GM18520 (cell line): ENCODE results near the gene PCNP.
"Not testable (repeated sequence)": the region's sequence is repeated elsewhere in the genome, so short reads cannot be mapped to it uniquely, and the experiment has no call there.

ENCODE experiments used
- ATAC-seq: cut with Tn5 transposase; IDR thresholded peaks from one replicate; pipeline ENCODE4 v1.9.1; 2021; ENCODE audit not compliant: unreplicated experiment

The PCNP gene

DNA sequence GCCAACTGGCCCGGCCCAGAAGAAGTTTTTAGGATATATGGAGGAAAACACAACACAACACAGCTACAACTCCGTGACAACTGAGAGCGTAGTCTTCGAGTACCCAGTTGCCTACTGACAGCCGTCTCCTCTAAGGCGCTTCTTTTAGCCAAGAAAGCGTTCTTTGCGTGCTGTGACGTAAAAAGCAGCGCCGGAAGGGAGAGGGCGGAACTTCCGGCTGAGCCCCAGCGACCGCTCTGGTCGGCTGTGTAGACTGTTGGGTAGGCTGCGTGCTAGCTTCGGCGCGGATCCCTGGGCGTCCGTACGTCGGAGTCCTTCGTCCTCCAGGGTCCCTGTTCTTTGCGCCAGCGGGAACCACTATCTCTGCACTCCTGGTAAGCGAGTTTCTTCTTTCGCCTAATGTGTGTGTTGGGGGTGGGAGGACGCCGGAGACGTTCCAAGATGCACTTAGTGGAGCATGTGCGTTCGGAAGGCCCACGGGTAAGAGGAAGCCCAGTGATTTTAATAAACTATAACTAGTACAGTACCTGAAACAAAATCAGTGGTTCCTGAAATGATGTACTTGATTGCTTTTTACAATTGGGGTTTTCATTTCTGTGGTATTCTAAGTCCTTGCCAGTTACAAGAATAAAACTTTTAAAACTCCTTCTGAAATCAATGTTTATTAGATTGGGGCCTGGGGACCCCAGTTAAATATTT, 12.2 kb upstream of the PCNP start, which contains the start of gene TRMT10C:
TRMT10C (plus strand) TSS at position 239 of the 699 bp plus-strand sequence. CDS start 2,914 bp downstream, outside the sequence.
- ATAC-seq, result peak; percentile 99

DNA sequence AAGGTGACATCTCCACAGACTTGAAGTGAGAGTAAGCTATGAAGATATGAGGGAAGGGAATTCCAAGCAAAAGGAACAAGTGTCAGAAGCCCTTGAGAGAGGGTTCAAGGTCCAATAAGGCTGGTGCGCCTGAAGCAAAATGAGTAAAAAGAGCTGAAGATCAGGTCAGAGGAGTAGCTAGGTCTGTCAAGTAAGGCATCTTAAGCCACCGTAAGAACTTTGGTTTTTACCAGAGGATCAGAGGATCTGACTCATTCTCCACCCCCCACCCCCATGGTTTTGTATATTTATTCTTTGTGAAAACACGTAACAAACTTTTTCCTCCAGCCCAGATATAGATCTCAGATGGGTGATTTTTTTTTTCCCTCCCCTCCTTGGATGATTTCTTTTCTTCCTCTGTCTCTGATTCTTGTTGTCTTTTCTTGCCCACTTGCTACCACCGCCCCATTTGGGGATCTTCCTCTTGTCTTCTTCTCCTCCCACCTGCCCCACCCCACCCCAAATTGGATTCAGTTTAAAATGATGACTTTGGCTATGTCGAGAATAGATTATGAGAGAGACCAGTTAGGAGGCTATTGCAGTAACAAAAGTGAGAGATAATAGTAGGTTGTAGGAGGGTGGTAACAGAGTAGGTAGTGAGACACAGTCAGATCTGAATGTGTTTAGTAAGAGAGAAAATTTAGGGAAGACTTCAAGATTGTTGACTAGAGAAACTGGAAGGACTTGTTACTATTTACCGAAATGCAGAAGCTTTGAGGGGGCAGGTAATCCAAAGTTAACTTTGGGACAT, 6.3 kb upstream of the PCNP start:
- ATAC-seq, result no peak

DNA sequence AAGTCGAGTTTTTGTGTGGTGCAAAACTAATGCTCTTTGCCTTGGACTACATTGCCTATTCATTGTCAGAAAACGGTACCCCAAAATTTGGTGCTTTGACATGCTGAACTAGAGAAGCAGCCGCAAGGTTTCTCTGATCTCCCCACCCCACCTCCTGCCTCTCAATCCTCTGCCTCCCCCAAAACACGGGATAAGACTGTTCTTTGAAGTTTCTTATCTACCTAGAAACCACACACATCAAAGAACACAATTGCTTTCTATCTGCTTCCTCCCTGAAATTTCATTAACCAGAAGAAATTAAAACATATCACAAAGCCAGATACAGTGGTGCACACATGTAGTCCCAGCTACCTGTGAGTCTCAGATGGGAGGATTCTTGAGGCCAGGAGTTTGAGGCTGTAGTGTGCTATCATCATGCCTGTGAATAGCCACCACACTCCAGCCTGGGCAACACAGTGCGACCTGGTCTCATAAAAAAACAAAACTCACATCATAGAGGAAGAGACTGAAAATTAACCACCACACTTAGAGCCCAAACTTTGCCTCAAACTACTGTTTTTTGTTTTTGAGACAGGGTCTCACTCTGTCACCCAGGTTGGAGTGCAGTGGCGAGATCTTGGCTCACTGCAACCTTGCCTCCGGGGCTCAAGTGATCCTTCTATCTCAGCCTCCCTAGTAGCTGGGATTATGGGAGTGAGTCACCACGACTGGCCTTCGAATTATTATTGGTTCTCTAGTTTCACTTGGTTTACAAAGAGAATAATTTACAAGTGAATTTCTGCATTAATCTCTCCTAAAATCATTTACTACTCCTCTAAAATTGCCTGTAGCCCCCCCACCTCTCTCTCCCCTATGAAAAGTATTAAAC, 2.7 kb upstream of the PCNP start:
- no peak for ATAC-seq

DNA sequence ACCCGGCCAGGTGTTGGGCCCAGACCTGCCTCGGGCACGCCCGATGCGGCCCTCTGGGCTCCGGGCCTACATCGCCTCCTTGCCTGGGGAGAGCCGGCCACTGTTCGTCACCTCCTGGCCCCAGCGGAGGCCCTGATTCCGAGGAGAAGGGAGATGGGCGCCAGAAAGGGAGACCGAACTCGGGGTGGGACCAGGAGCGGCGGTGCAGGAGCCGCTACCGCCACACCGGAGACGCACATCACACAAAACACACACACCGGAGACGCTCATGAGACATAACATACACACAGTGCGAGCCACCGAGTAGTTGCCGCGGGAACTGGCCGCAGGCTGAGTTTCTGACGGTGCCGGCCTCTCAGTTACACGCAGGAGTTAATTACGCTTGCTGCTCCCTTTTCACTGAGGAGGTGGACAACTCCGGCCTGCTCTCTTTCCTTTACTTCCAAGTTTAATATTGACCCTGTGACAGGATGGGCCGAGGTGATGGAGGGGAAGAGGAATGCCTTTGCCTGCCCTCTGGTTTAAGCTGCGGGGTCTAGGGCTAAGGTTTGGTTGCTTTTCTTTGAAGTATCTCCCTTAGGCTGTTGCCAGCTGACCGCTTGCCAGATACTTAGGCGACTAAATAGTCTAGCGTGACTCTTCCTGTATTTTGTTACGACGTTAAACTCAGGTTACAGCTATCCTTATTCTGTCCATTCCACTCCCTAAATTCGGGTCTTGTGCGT, 570 bp downstream of the PCNP start:
- ATAC-seq, result peak; percentile 31

DNA sequence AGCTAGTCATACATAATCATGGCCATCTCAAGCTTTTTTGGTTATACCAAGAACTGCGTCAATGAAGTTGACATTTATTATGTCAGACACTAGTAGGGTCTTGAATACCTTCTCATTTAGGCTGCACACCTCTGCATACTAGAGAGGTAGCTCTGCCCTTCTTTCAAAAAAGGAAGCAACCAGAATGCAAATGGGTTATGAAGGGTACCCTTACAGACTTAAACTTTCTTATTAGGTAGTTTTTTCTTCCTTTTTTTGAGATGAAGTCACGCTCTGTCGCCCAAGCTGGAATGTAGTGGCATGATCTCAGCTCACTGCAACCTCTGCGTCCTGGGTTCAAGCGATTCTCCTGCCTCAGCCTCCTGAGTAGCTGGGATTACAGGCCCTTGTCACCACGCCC, 3.3 kb downstream of the PCNP start:
- ATAC-seq, result no peak

DNA sequence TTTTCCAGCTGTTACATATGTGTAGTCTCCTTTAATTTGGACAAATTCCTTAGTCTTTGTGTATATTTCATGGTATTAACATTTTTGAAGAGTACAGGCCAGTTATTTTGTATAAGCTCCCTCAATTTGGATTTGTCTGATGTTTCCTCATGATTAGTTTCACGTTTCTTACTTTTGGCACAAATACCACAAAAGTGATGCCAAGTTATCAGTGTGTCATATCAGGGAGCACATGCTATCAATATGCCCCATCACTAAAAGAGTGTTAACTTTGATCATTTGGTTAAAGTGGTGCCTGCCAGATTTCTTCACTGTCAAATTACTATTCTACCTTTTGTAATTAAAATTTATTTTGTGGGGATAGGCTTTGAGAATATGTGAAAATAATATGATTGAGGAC, 14.6 kb downstream of the PCNP start:
- ATAC-seq, result no peak

DNA sequence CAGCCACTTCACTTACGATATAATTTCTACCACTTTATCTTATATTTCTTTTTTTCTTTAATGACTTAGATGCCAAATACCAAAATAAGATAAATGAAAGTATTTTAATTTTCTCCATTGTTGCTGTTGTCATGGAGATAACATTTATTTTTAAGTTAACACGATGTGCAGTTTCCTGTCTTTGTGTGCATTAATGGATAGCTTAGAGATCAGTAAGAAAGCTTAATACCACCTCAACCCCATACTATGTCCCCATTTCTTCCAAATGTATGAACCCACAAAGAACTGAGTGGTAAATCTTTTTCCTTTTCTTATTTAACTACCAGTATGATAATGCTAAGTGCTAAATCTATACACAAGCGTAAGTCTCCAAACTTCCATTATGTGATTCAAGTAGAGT, 17.1 kb downstream of the PCNP start:
- no peak for ATAC-seq

DNA sequence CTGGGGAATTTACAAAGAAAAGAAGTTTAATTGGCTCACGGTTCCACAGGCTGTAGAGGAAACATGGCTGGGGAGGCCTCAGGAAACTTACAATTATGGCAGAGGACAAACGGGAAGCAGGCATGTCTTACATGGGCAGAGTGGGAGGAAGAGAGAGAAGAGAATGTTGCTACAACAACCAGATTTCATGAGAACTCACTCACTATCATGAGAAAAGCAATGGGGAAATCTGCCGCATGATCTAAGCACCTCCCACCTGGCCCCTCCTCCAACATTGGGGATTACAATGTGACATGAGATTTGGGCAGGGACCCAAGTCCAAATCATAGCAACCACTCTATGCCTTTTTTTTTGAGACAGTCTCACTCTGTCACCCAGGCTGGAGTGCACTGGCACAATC, 28.8 kb downstream of the PCNP start:
- no peak for ATAC-seq

DNA sequence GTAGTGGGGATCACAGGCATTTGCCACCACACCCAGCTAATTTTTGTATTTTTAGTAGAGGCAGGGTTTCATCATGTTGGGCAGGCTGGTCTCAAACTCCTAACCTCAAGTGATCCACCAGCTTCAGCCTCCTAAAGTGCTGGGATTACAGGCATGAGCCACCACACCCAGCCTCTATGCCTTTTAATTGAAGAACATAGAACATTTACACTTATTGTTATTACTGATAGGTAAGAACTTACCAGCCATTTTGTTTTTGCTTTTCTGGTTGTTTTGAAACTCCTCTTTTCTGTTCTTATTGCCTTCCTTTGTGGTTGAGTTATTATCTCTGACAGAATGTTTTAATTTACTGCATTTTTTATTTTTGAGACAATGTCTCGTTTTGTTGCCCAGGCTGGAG, 29.2 kb downstream of the PCNP start:
- ATAC-seq, result no peak

DNA sequence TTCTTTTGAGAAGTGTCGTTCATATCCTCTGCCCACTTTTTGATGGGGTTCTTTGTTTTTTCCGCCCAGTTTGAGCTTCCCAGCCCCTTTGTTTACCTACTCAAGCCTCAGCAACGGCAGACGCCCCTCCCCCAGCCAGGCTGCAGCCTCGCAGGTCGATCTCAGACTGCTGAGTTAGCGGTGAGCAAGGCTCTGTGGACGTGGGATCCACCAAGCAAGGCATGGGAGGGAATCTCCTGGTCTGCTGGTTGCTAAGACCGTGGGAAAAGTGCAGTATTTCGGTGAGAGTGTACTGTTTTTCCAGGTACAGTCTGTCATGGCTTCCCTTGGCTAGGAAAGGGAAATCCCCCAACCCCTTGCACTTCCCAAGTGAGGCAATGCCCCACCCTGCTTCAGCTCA, 31.4 kb downstream of the PCNP start:
- ATAC-seq, result not testable (repeated sequence)

DNA sequence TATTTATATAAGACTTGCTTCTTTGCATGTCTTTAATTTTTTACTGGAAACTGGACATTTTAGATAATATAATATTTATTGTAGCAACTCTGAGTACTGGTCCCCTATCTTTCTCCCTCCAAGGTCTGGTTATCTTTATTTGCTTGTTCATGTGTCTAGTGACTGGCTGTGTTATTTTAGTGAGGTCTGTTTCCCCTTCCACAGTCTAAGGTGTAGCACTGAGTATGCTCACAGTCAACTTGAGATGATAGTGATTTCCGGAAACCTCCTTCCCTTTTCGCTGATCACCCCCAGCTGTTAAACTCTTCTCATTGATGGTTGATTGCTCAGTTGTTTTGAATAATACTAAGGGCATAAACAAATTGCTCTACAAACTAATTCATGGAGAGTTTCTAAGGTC, 37.0 kb downstream of the PCNP start:
- ATAC-seq, result peak; percentile 53

DNA sequence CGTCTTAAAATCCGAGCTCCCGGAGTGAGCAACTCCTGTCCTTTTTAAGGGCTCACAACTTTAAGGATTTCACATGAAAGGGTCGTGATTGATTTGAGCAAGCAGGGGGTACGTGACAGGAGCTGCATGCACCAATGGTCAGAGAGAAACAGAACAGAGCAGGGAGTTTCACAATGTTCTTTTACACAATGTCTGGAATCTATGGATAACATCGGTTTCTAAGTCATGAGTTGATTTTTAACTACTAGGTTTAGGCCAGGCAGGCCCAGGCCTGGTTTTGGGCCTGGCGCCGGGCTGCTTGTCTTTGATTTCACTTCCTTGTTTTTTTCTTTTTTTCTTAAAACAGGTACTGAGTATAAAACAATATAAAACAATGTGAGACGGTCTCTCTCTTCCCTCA, 39.0 kb downstream of the PCNP start:
- not testable (repeated sequence) for ATAC-seq

DNA sequence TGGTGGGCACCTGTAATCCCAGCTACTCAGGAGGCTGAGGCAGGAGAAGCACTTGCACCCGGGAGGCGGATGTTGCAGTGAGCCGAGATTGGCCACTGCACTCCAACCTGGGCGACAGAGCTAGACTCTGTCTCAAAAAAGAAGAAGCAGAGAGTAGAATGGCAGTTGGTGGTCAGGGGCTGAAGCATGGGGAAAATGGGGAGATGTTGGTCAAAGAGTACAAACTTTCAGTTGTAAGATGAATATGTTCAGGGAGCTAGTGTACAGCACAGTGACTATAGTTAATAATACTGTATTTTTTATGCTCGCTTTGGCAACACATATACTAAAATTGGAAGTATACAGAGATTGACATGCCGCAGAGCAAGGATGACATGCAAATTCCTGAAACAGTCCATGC, 41.5 kb downstream of the PCNP start:
- no peak for ATAC-seq

DNA sequence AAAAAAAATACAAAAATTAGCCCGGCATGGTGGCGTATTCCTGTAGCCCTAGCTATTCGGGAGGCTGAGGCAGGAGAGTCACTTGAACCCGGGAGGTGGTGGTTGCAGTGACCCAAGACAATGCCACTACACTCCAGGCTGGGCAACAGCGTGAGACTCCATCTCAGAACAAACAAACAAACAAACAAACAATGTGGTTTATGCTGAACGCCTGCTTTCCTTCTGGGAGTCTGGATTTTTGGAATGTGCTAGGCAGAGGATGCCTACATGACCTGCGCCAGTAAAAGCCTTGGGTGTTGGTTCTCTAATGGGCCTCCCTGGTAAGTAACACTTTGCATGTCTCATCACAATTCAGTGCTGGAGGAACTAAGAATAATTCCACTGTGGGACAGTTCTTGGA, 43.5 kb downstream of the PCNP start:
- ATAC-seq, result no peak

DNA sequence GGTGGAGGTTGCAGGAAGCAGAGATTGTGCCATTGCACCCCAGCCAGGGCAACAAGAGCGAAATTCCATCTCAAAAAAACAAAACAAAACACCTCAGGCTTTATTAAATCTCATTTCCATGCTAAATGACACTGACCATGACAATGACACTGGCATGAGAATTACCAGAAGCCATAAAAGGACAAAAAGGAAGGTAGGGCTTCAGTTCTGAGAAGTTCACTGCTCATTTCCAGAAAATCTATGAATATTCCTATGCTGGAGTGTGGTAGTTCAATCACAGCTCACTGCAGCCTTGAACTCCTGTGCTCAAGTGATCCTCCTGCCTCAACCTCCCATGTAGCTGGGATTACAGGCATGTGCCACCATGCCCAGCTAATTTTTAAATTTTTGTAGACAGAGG, 44.7 kb downstream of the PCNP start:
- ATAC-seq, result no peak

DNA sequence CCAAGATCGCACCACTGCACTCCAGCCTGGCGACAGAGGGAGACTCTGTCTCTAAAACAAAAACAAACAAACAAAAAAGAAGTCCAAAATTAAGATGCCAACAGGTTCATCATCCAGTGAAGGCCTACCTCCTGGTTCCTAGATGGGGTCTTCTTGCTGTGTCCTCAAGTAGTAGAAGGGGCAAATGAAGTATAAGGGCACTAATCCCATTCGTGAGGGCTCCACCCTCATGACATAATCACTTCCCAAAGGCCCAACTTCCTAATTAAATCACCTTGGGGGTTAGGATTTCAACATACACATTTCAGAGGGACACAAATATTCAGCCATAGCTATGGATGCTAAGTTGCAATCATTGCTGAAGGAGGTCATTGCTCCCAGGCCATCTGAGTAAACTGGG, 45.8 kb downstream of the PCNP start:
- ATAC-seq, result no peak

DNA sequence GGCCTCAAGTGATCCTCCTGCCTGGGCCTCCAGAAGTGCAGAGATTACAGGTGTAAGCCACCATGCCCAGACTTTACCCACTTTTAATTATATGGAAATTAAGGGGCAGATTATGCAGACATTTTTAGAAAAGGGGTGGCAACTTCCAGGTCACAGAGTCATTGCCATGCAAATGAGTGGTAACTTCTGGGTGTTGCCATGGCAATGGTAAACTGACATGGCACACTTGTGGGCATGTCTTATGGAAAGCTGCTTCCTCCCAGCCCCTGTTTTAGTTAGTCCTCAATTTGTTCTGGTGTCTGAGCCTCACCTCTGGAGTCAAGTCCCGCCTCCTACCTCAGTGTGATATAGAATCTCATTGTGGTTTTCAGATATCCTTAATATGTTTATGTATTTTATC, 49.7 kb downstream of the PCNP start:
- ATAC-seq, result no peak

DNA sequence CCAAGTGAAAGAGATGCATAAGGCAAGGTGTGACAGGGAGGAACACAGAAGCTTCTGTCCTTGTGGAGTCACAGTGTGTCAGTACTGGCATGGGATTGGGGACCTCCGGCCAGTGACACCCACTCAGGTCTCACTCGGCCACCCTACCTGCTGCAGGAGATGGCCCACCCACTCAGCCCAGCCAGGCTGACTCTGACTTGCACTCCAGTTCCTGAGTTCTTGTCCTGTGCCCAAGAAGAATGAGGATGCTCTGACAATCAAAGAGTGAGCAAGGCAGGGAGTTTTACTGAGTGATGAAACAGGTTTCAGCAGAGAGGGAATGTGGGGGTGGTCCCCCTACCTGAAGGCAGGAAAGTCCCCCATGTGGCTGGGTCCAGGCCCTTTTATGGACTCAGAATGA, 50.9 kb downstream of the PCNP start:
- no peak for ATAC-seq

DNA sequence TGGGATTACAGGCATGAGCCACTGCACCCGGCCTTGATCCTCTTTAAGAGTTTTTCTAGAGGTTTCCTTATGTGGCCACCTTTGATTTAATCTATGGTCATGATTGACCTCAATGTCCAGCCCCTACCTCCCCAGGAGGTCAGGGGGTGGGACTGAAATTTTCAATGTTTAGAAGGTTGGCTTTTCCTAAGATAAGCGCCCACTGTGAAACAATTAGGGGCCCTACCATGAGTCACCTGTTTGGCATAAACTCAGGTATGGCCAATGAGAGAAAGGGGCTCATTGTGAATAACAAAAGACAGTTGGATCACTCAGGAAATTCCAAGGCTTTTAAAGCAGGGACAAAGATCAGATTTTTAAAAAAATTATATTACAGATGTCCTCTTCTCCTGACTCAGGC, 51.9 kb downstream of the PCNP start:
- no peak for ATAC-seq

DNA sequence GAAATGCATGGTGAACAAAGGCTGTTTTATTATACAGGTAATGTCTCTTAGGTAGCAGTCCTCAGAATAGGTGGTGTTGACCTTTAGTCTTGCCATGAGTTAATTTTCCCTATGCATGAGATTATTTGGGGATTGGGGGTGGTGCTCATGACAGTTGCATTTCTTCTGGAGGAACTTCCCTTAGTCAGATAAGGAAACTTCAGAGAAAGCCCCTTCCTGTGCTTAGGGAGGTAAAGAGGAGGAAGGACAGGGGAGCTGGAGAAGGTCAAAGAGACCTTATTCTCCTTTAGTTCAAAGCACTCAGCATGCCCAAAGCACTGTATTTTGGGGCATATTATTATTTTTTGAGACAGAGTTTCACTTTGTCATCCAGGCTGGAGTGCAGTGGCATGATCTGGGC, 55.2 kb downstream of the PCNP start:
- ATAC-seq, result no peak
